ENCODE measurements around the gene COL10A1.
"Not testable (repeated sequence)": the region's sequence is repeated elsewhere in the genome, so short reads cannot be mapped to it uniquely, and the experiment has no call there.

The COL10A1 gene

DNA sequence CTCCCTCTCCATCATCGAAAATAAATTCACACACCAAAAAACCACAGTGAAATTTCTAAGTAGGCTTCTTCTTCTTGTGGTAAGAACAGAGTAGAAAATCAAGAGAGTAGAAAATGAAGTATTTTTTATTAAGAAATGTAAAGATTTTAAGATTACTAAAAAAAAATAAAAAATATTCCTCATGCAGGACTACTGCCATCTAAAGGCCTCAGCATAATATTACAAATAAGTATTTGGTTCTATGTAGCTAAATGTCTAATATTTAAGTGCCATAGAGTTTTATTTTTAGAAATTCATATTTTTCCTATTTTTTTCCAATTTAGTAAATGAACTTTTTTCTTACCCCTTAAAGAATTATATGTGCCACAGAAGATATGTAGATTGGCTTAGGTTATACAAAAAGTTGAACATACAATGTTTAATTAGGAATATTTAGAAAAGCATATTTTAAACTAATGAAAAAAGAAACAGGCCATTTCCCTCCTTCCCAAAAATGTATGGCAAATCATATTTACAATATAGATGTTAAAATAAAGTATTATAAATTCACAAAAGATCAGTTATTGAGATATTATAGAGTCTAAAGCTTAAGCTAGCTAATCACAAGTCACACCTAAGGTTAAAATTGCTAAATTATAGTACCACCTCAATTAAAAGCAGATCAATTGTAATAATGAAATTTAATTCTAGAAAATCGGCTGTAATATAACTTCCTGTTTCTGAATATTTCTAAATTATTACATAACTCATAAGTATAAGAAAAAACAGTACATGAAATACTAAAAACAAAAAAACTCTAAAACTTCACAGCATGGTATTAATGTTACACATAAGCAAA is 28.7 kb downstream of the COL10A1 start:
- CTCF ChIA-PET = interaction anchor here (0.5 to 5.0 kb wide), 22 partner anchors 9 to 618 kb away, joined by 3 to 122 read pairs (median 4); partner anchors contain the start of gene FRK
- no peak for DNase-seq (ENCODE audit: low read depth, low spot score)
- no peak overlapping the region for H3K4me3 ChIP-seq (ENCODE audit: low read depth, low read length)
- POLR2A ChIA-PET = no interaction called here
- TF ChIP-seq, protein P1, sequence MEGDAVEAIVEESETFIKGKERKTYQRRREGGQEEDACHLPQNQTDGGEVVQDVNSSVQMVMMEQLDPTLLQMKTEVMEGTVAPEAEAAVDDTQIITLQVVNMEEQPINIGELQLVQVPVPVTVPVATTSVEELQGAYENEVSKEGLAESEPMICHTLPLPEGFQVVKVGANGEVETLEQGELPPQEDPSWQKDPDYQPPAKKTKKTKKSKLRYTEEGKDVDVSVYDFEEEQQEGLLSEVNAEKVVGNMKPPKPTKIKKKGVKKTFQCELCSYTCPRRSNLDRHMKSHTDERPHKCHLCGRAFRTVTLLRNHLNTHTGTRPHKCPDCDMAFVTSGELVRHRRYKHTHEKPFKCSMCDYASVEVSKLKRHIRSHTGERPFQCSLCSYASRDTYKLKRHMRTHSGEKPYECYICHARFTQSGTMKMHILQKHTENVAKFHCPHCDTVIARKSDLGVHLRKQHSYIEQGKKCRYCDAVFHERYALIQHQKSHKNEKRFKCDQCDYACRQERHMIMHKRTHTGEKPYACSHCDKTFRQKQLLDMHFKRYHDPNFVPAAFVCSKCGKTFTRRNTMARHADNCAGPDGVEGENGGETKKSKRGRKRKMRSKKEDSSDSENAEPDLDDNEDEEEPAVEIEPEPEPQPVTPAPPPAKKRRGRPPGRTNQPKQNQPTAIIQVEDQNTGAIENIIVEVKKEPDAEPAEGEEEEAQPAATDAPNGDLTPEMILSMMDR (IDR thresholded peaks at IDR 0.05; ENCODE audit: insufficient read depth, low read length, missing control alignments) = peak; percentile 14

DNA sequence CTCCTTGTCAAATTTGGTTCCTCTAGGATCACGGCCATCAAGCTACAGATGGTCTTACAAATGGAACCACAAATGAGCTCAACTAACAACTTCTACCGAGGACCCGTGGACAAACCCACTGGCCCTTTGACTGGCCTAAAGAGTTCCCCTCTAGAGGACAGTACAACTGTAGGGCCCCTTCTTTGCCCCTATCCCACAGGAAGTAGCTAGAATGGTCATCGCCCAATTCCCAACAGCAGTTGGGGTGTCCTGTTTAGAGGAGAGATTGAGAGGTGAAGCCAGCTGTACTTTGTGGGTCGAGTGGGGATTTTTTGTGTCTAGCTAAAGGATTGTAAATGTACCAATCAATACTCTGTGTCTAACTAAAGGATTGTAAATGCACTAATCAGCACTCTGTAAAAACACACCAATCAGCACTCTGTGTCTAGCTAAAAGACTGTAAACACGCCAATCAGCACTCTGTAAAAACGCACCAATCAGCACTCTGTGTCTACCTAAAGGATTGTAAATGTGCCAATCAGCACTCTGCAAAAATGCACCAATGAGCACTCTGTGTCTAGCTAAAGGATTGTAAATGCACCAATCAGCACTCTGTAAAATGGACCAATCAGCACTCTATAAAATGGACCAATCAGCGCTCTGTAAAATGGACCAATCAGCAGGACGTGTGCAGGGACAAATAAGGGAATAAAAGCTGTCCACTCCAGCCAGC is 29.7 kb downstream of the COL10A1 start:
- DNase-seq (ENCODE audit: low read depth, low spot score); H3K4me3 ChIP-seq (ENCODE audit: low read depth, low read length); POLR2A ChIA-PET: not testable (repeated sequence)
- CTCF ChIA-PET = interaction anchor here (0.7 to 5.0 kb wide), 19 partner anchors 9 to 190 kb away, joined by 3 to 122 read pairs (median 4); partner anchors contain the start of gene FRK

DNA sequence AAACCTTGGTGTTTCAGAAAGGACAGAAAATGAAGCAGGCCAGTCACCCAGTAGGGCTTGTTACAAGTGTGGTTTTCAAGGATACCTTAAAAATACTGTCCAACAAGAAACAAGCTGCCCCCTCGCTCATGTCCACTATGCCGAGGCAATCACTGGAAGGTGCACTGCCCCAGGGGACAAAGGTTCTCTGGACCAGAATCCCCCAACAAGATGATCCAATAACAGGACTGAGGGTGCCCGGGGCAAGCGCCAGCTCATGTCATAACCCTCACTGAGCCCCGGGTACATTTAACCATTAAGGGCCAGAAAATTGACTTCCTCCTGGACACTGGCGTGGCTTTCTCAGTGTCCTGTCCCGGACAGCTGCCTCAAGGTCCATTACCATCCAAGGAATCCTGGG is 31.9 kb downstream of the COL10A1 start:
- ChIA-PET POLR2A (no interaction called here), CTCF (interaction anchor here (1.0 kb wide), 1 partner anchor 83 kb away, joined by 4 read pairs; no protein-coding TSS in a partner anchor)
- TF ChIP-seq, protein P1 (IDR thresholded peaks at IDR 0.05; ENCODE audit: insufficient read depth, low read length, missing control alignments) = no peak
- no peak overlapping the region for H3K4me3 ChIP-seq (ENCODE audit: low read depth, low read length)
- DNase-seq (ENCODE audit: low read depth, low spot score) = no peak

DNA sequence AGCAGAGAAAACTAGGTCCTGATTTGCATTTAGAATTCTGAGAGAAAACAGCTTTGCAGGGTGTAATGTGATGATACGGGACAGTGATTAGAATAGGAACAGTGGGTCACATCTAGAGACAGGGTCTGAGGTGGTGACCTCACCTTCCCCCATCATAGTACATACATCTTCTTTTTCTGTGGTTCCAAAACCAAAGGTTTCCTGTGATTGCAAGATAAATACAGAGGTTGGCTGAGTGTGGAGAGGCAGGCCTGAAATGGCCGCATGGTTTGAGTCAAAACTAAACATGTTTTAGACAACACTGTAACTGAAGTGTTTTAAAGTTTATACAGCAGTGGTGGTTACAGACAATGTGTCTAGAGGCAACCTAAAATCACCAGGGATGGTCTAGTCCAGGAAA is 35.7 kb downstream of the COL10A1 start:
- POLR2A ChIA-PET = no interaction called here
- TF ChIP-seq, protein P1 (IDR thresholded peaks at IDR 0.05; ENCODE audit: insufficient read depth, low read length, missing control alignments) = no peak
- H3K4me3 ChIP-seq (ENCODE audit: low read depth, low read length) = no peak overlapping the region
- CTCF ChIA-PET = interaction anchor here (1.0 kb wide), 1 partner anchor 22 kb away, joined by 5 read pairs; no protein-coding TSS in a partner anchor
- no peak for DNase-seq (ENCODE audit: low read depth, low spot score)

DNA sequence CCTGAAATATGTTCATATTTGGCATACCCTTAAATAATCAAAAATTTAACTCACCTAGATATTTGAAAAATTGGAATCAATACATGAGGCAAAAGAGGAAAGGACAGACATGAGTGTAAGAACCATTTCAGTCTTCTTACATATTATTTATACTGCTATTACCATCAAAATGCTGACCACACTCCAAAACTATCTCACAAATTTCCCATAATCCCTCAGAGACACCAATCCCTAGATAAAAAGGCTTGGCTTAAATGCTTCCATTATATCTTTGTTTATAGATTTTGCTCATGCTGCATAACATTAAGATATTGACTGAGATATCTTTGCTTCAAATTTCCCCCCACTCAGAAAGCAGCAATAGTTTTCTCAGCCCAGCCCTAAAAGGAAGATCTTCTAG is 37.0 kb downstream of the COL10A1 start:
- no peak for DNase-seq (ENCODE audit: low read depth, low spot score)
- H3K4me3 ChIP-seq (ENCODE audit: low read depth, low read length) = no peak overlapping the region
- ChIA-PET CTCF (interaction anchor here (1.1 to 6.0 kb wide), 6 partner anchors 8 to 128 kb away, joined by 3 to 54 read pairs (median 10); partner anchors contain the start of gene FRK), POLR2A (no interaction called here)
- TF ChIP-seq, protein P1 (IDR thresholded peaks at IDR 0.05; ENCODE audit: insufficient read depth, low read length, missing control alignments) = no peak

DNA sequence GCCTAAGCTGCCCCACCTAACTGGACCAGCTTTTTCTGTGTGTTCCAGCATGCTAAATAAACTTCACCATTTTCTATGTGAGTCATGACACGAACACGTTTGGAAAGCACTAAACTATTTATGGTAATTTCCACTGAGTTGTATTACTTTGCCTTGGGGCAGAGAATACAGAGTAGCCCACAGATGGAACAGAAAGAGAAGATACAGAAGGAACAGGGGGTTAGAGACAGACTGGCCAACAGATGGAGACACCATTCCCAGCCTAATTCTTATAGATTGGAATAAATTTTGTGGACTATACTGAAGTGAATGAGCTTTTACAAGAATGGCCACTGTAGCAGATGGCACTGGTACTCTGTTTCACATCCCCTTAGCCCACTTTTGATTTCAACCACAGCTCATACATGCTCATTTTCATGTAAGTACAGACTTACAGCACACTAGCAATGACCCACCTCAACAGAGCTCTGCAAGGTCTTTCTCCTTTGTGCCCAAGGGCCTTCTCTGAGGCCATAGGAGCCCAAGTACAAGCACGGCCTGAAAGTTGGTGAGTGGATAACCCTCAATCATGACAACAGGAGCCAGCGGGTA is 38.4 kb downstream of the COL10A1 start:
- ChIA-PET CTCF (interaction anchor here (0.9 to 6.0 kb wide), 10 partner anchors 9 to 129 kb away, joined by 3 to 54 read pairs (median 6); partner anchors contain the start of gene FRK), POLR2A (interaction anchor here (1.0 kb wide), 1 partner anchor 13 kb away, joined by 7 read pairs; the partner anchor contains the start of gene NT5DC1)
- H3K4me3 ChIP-seq (ENCODE audit: low read depth, low read length) = no peak overlapping the region
- TF ChIP-seq, protein P1 (IDR thresholded peaks at IDR 0.05; ENCODE audit: insufficient read depth, low read length, missing control alignments) = no peak
- no peak for DNase-seq (ENCODE audit: low read depth, low spot score)

Measured in AG04449 (cell line).